HCT116 (cell line): ENCODE measurements around the gene RCC2. TPM values are rescaled to one million over a fixed set of nuclear protein-coding genes. Genes with fewer than 3 reads are reported as not detected.

Experiments
- ATAC-seq: fragments of 200-7000 bp; cut with Tn5 transposase; 2 replicates; pipeline ENCODE4 v1.9.1; 2020; ENCODE audit warnings: mild to moderate bottlenecking, moderate library complexity
- BruUV-seq: library from RNA; stranded (reverse); fragments of 400-500 nt; replicated peaks from 2 replicates; lab custom pipeline; 2021; lab: Mats Ljungman, UMichigan
- CTCF ChIA-PET: fragments of 300-600 bp; sonication (Branson Sonifier 250); formaldehyde crosslinking; loops from one replicate; lab custom pipeline; 2021; ENCODE audit warnings: antibody characterized with exemption; lab: Charles Lee
- POLR2A ChIA-PET: fragments of 300-600, 350-600 bp; sonication (Branson Sonifier 250); formaldehyde crosslinking; loops from one replicate; lab custom pipeline; 2021; ENCODE audit warnings: antibody characterized with exemption; lab: Charles Lee
- RAD21 ChIA-PET, 2 experiments: fragments of 300-600 bp; sonication (Branson Sonifier 250); formaldehyde crosslinking; loops; one replicate each; lab custom pipeline; 2023; ENCODE audit warnings: low total read pairs in 2 of 2; ENCODE audit not compliant: uncharacterized antibody in 2 of 2, unreplicated experiment in 2 of 2, low non-redundant PET in 1 of 2; lab: Charles Lee
- DNase-seq: peaks from one replicate; pipeline ENCODE4 v3.0.0-alpha.2; 2010; ENCODE audit warnings: low read depth, low spot score
- H2AFZ ChIP-seq: fragments of 200-600 bp; shearing (Covaris generic), sonication (generic); 2 replicates; pipeline ENCODE4 v1.6.1; 2017; ENCODE audit warnings: low read depth, mixed run types, mixed read lengths, antibody characterized with exemption, low read length; ENCODE audit not compliant: poor library complexity, severe bottlenecking
- H3K27ac ChIP-seq: 2 replicates; pipeline ENCODE4 v1.5.1; 2012; ENCODE audit warnings: low read depth, low read length
- H3K27me3 ChIP-seq: fragments of 200-600 bp; sonication (generic); 2 replicates; pipeline ENCODE4 v1.6.1; 2016; ENCODE audit warnings: mixed run types, low read length, mixed read lengths; ENCODE audit not compliant: insufficient read depth
- H3K36me3 ChIP-seq, 2 experiments: fragments of 200-500 bp in 1 of 2; fragments of 200-600 bp in 1 of 2; sonication (Bioruptor generic) in 1 of 2; sonication (generic) in 1 of 2; 2 replicates each; pipeline versions ENCODE4 v1.5.1 to v1.6.1; 2014 to 2016; ENCODE audit warnings: low read length in 2 of 2, inconsistent platforms in 1 of 2, mixed read lengths in 1 of 2, mixed run types in 1 of 2; ENCODE audit not compliant: insufficient read depth in 2 of 2, control insufficient read depth in 1 of 2
- H3K4me1 ChIP-seq, 2 experiments: fragments of 200-600 bp in 1 of 2; sonication (generic) in 1 of 2; 2 replicates each; pipeline versions ENCODE4 v1.5.1 to v1.6.1; 2012 to 2017; ENCODE audit warnings: low read length in 2 of 2, inconsistent platforms in 1 of 2, mild to moderate bottlenecking in 1 of 2, mixed read lengths in 1 of 2, mixed run types in 1 of 2, moderate library complexity in 1 of 2; ENCODE audit not compliant: insufficient read depth in 2 of 2, control insufficient read depth in 1 of 2
- H3K4me2 ChIP-seq: fragments of 200-600 bp; sonication (generic); 2 replicates; pipeline ENCODE4 v1.6.1; 2017; ENCODE audit warnings: mixed run types, low read length, mixed read lengths
- H3K4me3 ChIP-seq, 2 experiments: fragments of 200-600 bp in 1 of 2; sonication (generic) in 1 of 2; replicated peaks in 1 of 2; 2 replicates each; pipeline ENCODE4 v1.5.1; 2011 to 2016; ENCODE audit warnings: low read length in 2 of 2, control low read depth in 1 of 2, low read depth in 1 of 2, mild to moderate bottlenecking in 1 of 2, mixed read lengths in 1 of 2, mixed run types in 1 of 2
- H3K79me2 ChIP-seq: fragments of 200-600 bp; sonication (generic); 2 replicates; pipeline ENCODE4 v1.6.1; 2017; ENCODE audit warnings: mild to moderate bottlenecking, mixed run types, low read length, moderate library complexity, mixed read lengths; ENCODE audit not compliant: insufficient read depth
- H3K9ac ChIP-seq: fragments of 200-600 bp; sonication (generic); 2 replicates; pipeline ENCODE4 v1.6.1; 2016; ENCODE audit warnings: low read length, mixed read lengths
- H3K9me2 ChIP-seq: fragments of 200-600 bp; sonication (generic), shearing (Covaris generic); 2 replicates; pipeline ENCODE4 v1.6.1; 2017; ENCODE audit warnings: mixed run types, mild to moderate bottlenecking, moderate library complexity; ENCODE audit not compliant: insufficient read depth
- H3K9me3 ChIP-seq, 2 experiments: fragments of 200-500 bp in 1 of 2; fragments of 200-600 bp in 1 of 2; sonication (Bioruptor generic) in 1 of 2; sonication (generic) in 1 of 2; 2 replicates each; pipeline ENCODE4 v1.6.1; 2014 to 2017; ENCODE audit warnings: low read length in 2 of 2, mixed read lengths in 2 of 2, inconsistent platforms in 1 of 2, low read depth in 1 of 2, mild to moderate bottlenecking in 1 of 2, mixed run types in 1 of 2, moderate library complexity in 1 of 2; ENCODE audit not compliant: control insufficient read depth in 1 of 2, insufficient read depth in 1 of 2
- H4K20me1 ChIP-seq: fragments of 200-600 bp; sonication (generic), shearing (Covaris generic); 2 replicates; pipeline ENCODE4 v1.6.1; 2017; ENCODE audit warnings: mixed run types, mild to moderate bottlenecking, moderate library complexity; ENCODE audit not compliant: insufficient read depth
- ATF3 ChIP-seq: IDR thresholded peaks from 2 replicates; pipeline ENCODE4 v1.6.1; 2012
- CBX3 ChIP-seq: IDR thresholded peaks from 2 replicates; pipeline ENCODE4 v1.6.1; 2012; ENCODE audit warnings: low read depth
- CTCF ChIP-seq, 3 experiments: fragments of 200-600 bp in 1 of 3; sonication (generic) in 1 of 3; IDR thresholded peaks in 2 of 3; conservative IDR thresholded peaks in 1 of 3; 2 replicates each; pipeline ENCODE4 v1.5.1; 2012 to 2017; ENCODE audit warnings: low read depth in 2 of 3, low read length in 2 of 3, antibody characterized with exemption in 1 of 3, borderline replicate concordance in 1 of 3, control low read depth in 1 of 3, mild to moderate bottlenecking in 1 of 3, mixed read lengths in 1 of 3, mixed run types in 1 of 3, moderate library complexity in 1 of 3; ENCODE audit not compliant: insufficient read depth in 1 of 3
- EGR1 ChIP-seq: IDR thresholded peaks from 2 replicates; pipeline ENCODE4 v1.6.1; 2012; ENCODE audit warnings: low read depth
- FOSL1 ChIP-seq: IDR thresholded peaks from 2 replicates; pipeline ENCODE4 v1.6.1; 2012; ENCODE audit warnings: low read depth
- JUND ChIP-seq: IDR thresholded peaks from 2 replicates; pipeline ENCODE4 v1.6.1; 2012
- MAX ChIP-seq: IDR thresholded peaks from 2 replicates; pipeline ENCODE4 v1.6.1; 2012
- RAD21 ChIP-seq: IDR thresholded peaks from 2 replicates; pipeline ENCODE4 v1.6.1; 2012; ENCODE audit warnings: low read depth, mild to moderate bottlenecking
- REST ChIP-seq: IDR thresholded peaks from 2 replicates; pipeline ENCODE4 v1.6.1; 2012; ENCODE audit warnings: low read depth
- ZBTB33 ChIP-seq: IDR thresholded peaks from 2 replicates; pipeline ENCODE4 v1.6.1; 2011; ENCODE audit warnings: mild to moderate bottlenecking, low read length, moderate library complexity; ENCODE audit not compliant: insufficient replicate concordance; ENCODE audit errors: extremely low read depth
- ZFX ChIP-seq: fragments of 450-650 bp; IDR thresholded peaks from 2 replicates; pipeline ENCODE4 v1.6.1; 2017
- ZNF274 ChIP-seq: fragments of 200-500 bp; sonication (Bioruptor generic); IDR thresholded peaks from 2 replicates; pipeline ENCODE4 v1.6.1; 2014; ENCODE audit warnings: mild to moderate bottlenecking, low read depth, low read length, inconsistent platforms
- intact Hi-C: fragments of 100-400 bp; cut with micrococcal nuclease; formaldehyde crosslinking; loops from 2 replicates; pipeline ENCODE4 v1.10.0; 2022
- total RNA-seq: library from RNA; stranded (reverse); gene quantifications from one replicate; pipeline ENCODE4 v1.2.1, GENCODE V29; 2021; ENCODE audit not compliant: unreplicated experiment

Gene RCC2
- total RNA-seq, 1 experiment from 2014 or later = 178 TPM

GRCh38 chr1:17363771-17364170 lies 75.7 kb downstream of the RCC2 start:
- no peak overlapping the region for H3K27ac ChIP-seq
- peaks cover 3% of the 10 kb centered on the region; the same call in 1 of the 2 replicates for H3K27me3 ChIP-seq
- BruUV-seq = no TSS peak
- H3K4me2 ChIP-seq = no peak overlapping the region
- intact Hi-C loops = no loop called here
- H3K9ac ChIP-seq = no peak overlapping the region
- H3K79me2 ChIP-seq = no peaks in the 10 kb centered on the region
- H3K4me3 ChIP-seq = no peak overlapping the region
- peaks cover 0 to 5% of the 10 kb centered on the region in 2 experiments; a peak in 1 of 4 replicates for H3K9me3 ChIP-seq
- DNase-seq (no peak), ATAC-seq (no peak)
- H3K9me2 ChIP-seq = no peaks in the 10 kb centered on the region
- CTCF ChIA-PET = no interaction called here
- no peaks in the 10 kb centered on the region for H4K20me1 ChIP-seq
- H3K36me3 ChIP-seq = no peaks in the 10 kb centered on the region
- TF ChIP-seq CTCF (IDR thresholded peaks at IDR 0.05 in 2 of 3, conservative IDR thresholded peaks at IDR 0.05 in 1 of 3; ENCODE audit: borderline replicate concordance in 1 of 3, insufficient read depth in 1 of 3, low read depth in 2 of 3, low read length in 2 of 3) = no peak
- TF ChIP-seq RAD21 = no peak
- TF ChIP-seq ZFX = no peak
- TF ChIP-seq MAX = no peak
- TF ChIP-seq ZBTB33 = no peak
- TF ChIP-seq ZNF274 = no peak
- TF ChIP-seq JUND = no peak
- TF ChIP-seq REST = no peak
- no peak for TF ChIP-seq ATF3
- TF ChIP-seq EGR1 = no peak
- TF ChIP-seq CBX3 = no peak
- no peak for TF ChIP-seq FOSL1
- RAD21 ChIA-PET = no interaction called here
- no peak overlapping the region for H2AFZ ChIP-seq
- POLR2A ChIA-PET = no interaction called here
- H3K4me1 ChIP-seq = no peaks in the 10 kb centered on the region
